GOT3 (cell line): Measurements from ENCODE around the gene SIK3.

ENCODE experiments used
- DNase-seq: peaks from one replicate; lab custom pipeline; 2025; ENCODE audit warnings: mixed read lengths; lab: John Stamatoyannopoulos, UW

Gene SIK3

DNA sequence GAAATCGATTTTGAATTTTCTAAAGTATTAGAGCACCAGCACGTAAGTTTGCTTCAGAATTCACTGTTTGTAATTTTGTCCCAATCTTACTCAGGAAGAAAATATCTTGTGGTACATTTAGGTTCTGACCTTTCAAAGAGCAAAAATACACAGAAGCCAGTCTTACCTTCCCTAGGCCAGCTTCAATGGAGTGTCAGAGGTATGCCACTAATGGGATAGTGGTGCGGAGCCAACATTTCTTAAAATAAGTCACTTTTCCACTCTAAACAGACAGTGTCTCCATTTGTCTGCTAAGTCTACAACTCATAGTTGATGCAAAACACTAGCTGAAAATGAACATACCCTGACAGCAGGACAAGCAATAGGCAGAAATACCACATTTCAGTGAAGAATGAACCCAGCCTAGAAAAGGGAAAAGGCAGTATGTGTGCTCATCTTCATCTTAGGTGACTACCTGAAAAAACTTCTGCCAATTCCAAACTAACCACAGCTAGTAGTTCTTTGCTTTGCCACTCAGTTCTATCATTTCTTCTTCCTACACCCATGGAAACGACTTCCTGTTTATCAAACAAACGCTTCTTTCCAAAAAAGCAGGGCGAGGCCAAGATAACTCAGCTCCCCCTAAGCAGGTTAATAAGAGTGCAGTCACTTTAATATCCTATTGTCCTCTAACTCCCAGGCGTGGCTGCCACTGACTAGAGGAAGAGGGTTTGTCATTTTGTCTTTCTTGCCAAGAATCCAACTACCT is 166.8 kb downstream of the SIK3 start:
- DNase-seq, result no peak

GRCh38 chr11:116930586-116930985 is 167.6 kb downstream of the SIK3 start:
- DNase-seq, result no peak

GRCh38 chr11:116930177-116930576 is 168.1 kb downstream of the SIK3 start:
- DNase-seq, result no peak

GRCh38 chr11:116929414-116930090 is 168.7 kb downstream of the SIK3 start:
- no peak for DNase-seq

DNA sequence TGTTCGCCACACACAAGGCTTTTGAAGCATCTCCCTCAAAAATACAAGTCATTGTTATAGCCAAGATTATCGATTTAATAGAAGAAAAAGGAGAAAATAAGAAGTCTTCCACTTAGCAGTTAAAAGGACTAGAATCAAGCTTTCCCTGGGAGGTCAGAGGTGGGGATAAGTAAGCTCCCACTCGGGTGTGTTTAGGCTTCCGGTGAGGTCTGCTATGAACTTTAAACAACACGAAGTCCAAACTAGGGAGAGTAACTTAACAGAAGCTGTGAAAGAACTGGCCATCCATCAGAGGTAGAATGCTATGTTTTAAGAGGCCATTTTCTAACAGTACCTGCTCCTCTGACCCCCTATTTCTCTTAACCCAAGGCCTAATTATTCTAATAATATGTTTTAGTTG is 169.4 kb downstream of the SIK3 start:
- DNase-seq, result no peak

GRCh38 chr11:116928102-116928777 is 170.0 kb downstream of the SIK3 start:
- no peak for DNase-seq

DNA sequence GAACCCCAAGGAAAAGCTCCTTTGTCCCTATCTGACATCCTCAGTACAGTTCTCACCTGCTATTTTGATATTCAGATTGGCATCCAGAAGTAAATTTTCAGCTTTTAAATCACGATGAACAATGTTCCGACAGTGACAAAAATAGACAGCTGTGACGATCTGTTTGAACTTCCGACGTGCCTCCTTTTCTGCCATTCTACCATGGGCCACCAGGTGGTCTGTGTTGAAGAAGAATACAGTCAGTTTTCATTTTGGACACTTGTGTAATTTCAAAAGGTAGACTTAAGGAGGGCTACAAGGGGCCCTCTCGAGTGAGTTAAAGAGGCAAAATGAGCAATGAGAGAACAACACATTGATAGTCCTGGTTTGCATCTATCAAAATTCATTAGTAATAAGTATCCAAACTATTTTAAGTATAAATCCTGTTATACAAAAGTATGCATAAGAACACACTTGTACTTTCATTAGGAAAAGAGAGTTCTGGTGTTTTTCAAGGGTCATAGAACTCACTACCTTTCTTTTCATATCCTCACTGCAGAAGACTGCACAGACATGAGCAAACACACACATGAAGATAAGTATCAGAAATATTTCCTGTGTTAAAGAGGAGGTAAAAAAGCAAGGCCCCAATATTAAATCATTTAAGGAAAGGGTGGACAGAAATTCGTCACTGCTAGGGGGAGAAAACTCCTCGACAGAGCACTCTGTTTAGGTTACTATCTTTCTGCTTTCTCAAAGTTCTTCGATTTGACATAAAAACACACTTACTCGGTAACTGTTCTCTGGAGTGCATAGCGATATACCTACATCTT is 170.9 kb downstream of the SIK3 start:
- DNase-seq, result no peak

- DNase-seq, result no peak
Observed at GRCh38 chr11:116925050-116925449, 173.2 kb downstream of the SIK3 start.

- no peak for DNase-seq
Observed at GRCh38 chr11:116918925-116919655, 179.1 kb downstream of the SIK3 start.

GRCh38 chr11:116917632-116918031 is 180.6 kb downstream of the SIK3 start:
- DNase-seq, result no peak

DNA sequence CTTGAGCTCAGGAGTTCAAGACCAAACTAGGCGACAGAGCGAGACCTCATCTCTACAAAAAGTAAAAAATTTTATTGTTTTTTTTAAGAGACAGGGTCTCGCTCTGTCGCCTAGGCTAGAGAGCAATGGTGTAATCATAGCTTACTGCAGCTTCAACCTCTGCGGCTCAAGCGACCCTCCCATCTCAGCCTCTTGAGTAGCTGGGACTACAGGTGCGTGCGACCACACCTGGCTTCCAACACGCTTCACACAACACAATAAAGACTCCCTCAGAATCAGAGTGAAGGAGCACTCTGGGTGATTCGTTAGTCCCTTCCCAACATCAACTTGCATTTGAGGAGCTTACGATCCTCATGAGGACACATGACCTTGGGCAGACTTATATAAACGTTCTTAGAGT is 181.3 kb downstream of the SIK3 start:
- DNase-seq, result no peak

DNA sequence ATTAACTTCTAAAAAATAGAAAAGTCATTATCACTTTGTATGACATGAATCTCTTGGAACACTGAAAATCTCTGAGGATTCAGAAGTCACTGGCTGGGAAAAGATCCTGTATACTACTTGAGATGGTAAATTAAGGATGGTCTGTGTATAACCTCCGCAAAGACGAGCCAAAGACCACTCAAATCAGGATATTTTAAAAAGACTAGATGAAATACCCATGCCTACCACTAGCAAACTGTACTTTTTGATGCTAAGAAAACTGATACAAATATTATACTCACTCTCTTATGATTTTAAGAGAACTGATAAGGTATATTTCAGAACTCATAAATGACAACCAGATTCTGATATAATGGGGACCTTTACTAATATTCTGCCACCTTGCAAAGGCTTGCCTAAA is 182.2 kb downstream of the SIK3 start:
- no peak for DNase-seq

DNA sequence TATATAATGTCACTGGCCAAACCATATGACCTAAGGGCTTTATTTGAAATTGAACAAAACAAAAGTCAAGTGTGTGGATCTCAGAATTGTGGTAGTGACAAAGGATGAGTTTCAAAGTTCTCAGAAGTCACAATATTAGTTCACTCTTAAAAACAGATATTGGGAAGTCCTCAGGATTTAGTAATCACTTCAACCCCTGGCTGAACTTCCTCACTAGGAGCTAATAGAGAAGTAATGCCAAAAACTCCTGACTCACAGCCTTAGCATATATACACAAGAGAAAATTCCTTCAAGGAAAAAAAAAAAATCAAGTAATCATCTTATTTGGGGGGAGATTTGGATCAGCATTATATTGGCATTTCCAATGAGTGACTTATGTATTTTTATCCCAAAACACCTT is 185.2 kb downstream of the SIK3 start:
- DNase-seq, result no peak

GRCh38 chr11:116911976-116912734 is 186.1 kb downstream of the SIK3 start:
- no peak for DNase-seq

- no peak for DNase-seq
Observed at GRCh38 chr11:116910847-116911246, 187.4 kb downstream of the SIK3 start.

- no peak for DNase-seq
Observed at GRCh38 chr11:116910378-116910777, 187.8 kb downstream of the SIK3 start.

GRCh38 chr11:116909245-116909644 is 189.0 kb downstream of the SIK3 start:
- DNase-seq, result no peak

DNA sequence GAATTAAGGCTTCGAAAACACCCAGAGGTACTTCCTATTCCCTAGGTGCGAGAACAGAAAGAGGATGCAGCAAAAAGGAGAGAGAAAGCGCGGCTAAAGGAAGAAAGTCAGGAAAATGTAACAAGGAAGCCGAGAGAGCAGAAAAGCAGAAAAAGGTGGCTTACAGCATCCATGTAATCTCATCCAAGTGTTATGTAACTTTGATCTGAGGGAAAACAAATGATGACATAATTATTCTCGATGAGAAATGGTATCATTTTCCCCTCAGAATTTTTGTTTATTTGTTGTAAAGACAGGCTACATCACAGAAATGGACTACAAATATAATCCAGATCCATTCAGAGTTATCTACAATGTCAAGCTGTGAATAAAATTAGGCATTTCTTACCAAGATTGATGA is 191.7 kb downstream of the SIK3 start:
- DNase-seq, result no peak

- no peak for DNase-seq
Observed at GRCh38 chr11:116903090-116903489, 195.1 kb downstream of the SIK3 start.

GRCh38 chr11:116901964-116902688 is 196.1 kb downstream of the SIK3 start:
- DNase-seq, result no peak
